CD4-positive, alpha-beta T cell treated with Interleukin-15 for 4 hours (primary cell): ENCODE measurements around the gene LIMS2.

Experiments
- DNase-seq: peaks from one replicate; pipeline ENCODE4 v3.0.0-alpha.2; 2020; ENCODE audit warnings: low spot score

LIMS2 gene

GRCh38 chr2:127658641-127659407, 16.5 kb downstream of the LIMS2 start:
- no peak for DNase-seq

GRCh38 chr2:127658146-127658545, 17.2 kb downstream of the LIMS2 start:
- DNase-seq, result no peak

GRCh38 chr2:127657232-127657595, 18.1 kb downstream of the LIMS2 start:
- no peak for DNase-seq

- DNase-seq, result no peak
Measured at GRCh38 chr2:127656569-127657231, 18.6 kb downstream of the LIMS2 start.

- DNase-seq, result no peak
Measured at GRCh38 chr2:127655209-127656073, 19.9 kb downstream of the LIMS2 start.

GRCh38 chr2:127654838-127655175, 20.5 kb downstream of the LIMS2 start:
- no peak for DNase-seq

GRCh38 chr2:127654084-127654837, 21.1 kb downstream of the LIMS2 start:
- DNase-seq, result no peak

- DNase-seq, result no peak
Measured at GRCh38 chr2:127653421-127654083, 21.8 kb downstream of the LIMS2 start.

GRCh38 chr2:127652786-127653357, 22.5 kb downstream of the LIMS2 start:
- DNase-seq, result no peak

GRCh38 chr2:127651971-127652550, 23.3 kb downstream of the LIMS2 start:
- DNase-seq, result no peak

GRCh38 chr2:127651381-127651809, 23.9 kb downstream of the LIMS2 start:
- no peak for DNase-seq

GRCh38 chr2:127650785-127651380, 24.4 kb downstream of the LIMS2 start:
- DNase-seq, result no peak

- DNase-seq, result no peak
Measured at GRCh38 chr2:127650041-127650784, 25.1 kb downstream of the LIMS2 start.

GRCh38 chr2:127649684-127650040, 25.7 kb downstream of the LIMS2 start:
- peak; percentile 83 for DNase-seq

GRCh38 chr2:127649100-127649611, 26.2 kb downstream of the LIMS2 start:
- no peak for DNase-seq

- DNase-seq, result no peak
Measured at GRCh38 chr2:127648321-127648720, 27.0 kb downstream of the LIMS2 start.

- DNase-seq, result no peak
Measured at GRCh38 chr2:127647242-127648190, 27.8 kb downstream of the LIMS2 start.

GRCh38 chr2:127646487-127647241, 28.7 kb downstream of the LIMS2 start:
- DNase-seq, result no peak
